Spleen (tissue), 7 donors: ENCODE results near the gene AP2M1.

Experiments used
- CTCF ChIP-seq, 11 experiments: fragments of 200-600 bp in 7 of 11; fragments of 450-650 bp in 4 of 11; sonication (generic) in 4 of 11; IDR thresholded peaks in 8 of 11; conservative IDR thresholded peaks in 3 of 11; 1 replicate in 7 of 11; 2 replicates in 4 of 11; pipeline versions ENCODE4 v1.4.0 to v1.8.0; 2016 to 2021; ENCODE audit warnings: antibody characterized with exemption in 11 of 11, inconsistent platforms in 4 of 11, mild to moderate bottlenecking in 1 of 11
- POLR2A ChIP-seq, 3 donors: fragments of 450-650 bp; IDR thresholded peaks; one replicate each; pipeline ENCODE4 v1.5.1; 2017; ENCODE audit warnings: antibody characterized with exemption in 3 of 3, mild to moderate bottlenecking in 1 of 3
- POLR2AphosphoS5 ChIP-seq, 3 donors: sonication (generic); formaldehyde crosslinking; IDR thresholded peaks; one replicate each; pipeline ENCODE4 v1.5.1; 2017; ENCODE audit warnings: antibody characterized with exemption in 3 of 3
- donor health status: DM: no; HTN: no; CAD: no; lungs with moderate emphysema.
- donor health status: DM: no; HTN: no; CAD: no.
- donor health status: DM: no; HTN: no; CAD: no.

DNA sequence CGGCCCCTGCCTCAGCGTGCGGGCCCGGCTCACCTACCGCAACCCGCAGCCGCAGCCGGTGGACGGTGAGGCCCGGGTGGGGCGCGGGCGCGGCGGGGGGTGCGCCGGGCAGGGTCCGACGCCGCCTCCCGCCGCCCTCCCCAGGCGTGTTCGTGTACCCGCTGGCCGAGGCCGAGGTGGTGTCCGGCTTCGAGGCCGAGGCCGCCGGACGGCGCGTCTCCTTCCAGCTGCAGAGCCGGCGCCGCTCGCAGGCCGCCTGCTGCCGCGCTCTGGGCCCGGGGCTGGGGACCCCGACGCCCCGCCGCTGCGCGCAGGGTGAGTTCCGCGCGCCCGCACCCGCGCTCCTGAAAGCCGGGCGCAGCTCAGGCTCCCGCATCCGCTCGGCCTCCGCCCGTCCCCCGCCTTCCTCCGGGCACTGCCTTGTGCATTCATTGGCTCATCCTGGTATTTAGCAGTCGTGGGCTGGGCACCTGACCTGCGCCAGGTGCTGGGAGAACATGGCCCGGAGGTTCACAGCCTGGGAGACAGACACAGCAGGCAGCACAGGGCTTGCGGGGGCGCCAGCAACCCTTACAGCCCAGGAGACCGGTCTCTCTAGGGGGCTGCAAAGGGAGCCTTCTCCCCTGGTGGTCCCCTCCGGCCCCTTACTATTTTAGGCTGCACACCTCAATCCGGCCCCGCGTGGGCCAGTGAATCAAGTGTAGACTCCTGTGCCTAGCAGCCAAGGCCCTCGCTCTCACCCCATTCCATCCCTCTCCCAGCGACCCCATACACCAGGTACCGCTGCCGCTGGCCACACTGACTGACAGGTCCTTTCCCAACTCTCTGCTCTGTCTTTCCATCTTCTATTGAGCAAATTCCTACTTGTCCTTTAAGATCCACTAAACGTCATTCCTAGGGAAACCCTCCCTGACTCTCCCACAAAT lies 56.2 kb downstream of the AP2M1 start:
- no peak for TF ChIP-seq CTCF (IDR thresholded peaks at IDR 0.05 in 8 of 11, conservative IDR thresholded peaks at IDR 0.05 in 3 of 11)
- no peak for TF ChIP-seq POLR2A (IDR thresholded peaks at IDR 0.05)
- no peak for TF ChIP-seq POLR2AphosphoS5 (IDR thresholded peaks at IDR 0.05)
